SK-N-SH treated with all-trans-retinoic acid at 6 μM for 48 hours (cell line): ENCODE results near the gene ZBTB46.

Experiments used
- ARNTL ChIP-seq: fragments of 450-650 bp; formaldehyde crosslinking; IDR thresholded peaks from 2 replicates; pipeline ENCODE4 v1.5.0; 2020; ENCODE audit warnings: low read depth, mild to moderate bottlenecking, moderate library complexity, borderline replicate concordance
- GLIS3 ChIP-seq: fragments of 250-450 bp; sonication (Bioruptor Pico); IDR thresholded peaks from 2 replicates; pipeline ENCODE4 v1.5.0; 2020; ENCODE audit warnings: mild to moderate bottlenecking, moderate library complexity
- PPARA ChIP-seq: fragments of 250-450 bp; sonication (Bioruptor Pico); IDR thresholded peaks from 2 replicates; pipeline ENCODE4 v1.5.0; 2020; ENCODE audit warnings: mild to moderate bottlenecking, borderline replicate concordance
- RARB ChIP-seq: fragments of 250-450 bp; sonication (Bioruptor Pico); IDR thresholded peaks from 2 replicates; pipeline ENCODE4 v1.8.0; 2021; ENCODE audit warnings: mild to moderate bottlenecking, moderate library complexity
- TCF4 ChIP-seq: fragments of 250-450 bp; sonication (Bioruptor Pico); IDR thresholded peaks from 2 replicates; pipeline ENCODE4 v1.8.0; 2021; ENCODE audit warnings: mild to moderate bottlenecking, moderate library complexity, borderline replicate concordance
- TOX ChIP-seq: fragments of 250-450 bp; sonication (Bioruptor Pico); IDR thresholded peaks from 2 replicates; pipeline ENCODE4 v1.8.0; 2021; ENCODE audit warnings: mild to moderate bottlenecking, moderate library complexity, borderline replicate concordance
- ZFP3 ChIP-seq: fragments of 250-450 bp; sonication (Bioruptor Pico); IDR thresholded peaks from 2 replicates; pipeline ENCODE4 v1.5.0; 2020; ENCODE audit warnings: mild to moderate bottlenecking, moderate library complexity
- ZNF565 ChIP-seq: fragments of 450-650 bp; formaldehyde crosslinking; conservative IDR thresholded peaks from 2 replicates; pipeline ENCODE4 v1.5.0; 2020; ENCODE audit warnings: low read depth, mild to moderate bottlenecking, moderate library complexity
- ZNF70 ChIP-seq: fragments of 450-650 bp; formaldehyde crosslinking; IDR thresholded peaks from 2 replicates; pipeline ENCODE4 v1.5.0; 2020; ENCODE audit warnings: mild to moderate bottlenecking, moderate library complexity
- TF ChIP-seq, protein P1 (sequence below): fragments of 250-450 bp; sonication (Bioruptor Pico); IDR thresholded peaks from 2 replicates; pipeline ENCODE4 v1.5.1; 2020; ENCODE audit warnings: low read depth, mild to moderate bottlenecking, moderate library complexity
- TF ChIP-seq, protein P2 (sequence below): fragments of 250-450 bp; sonication (Bioruptor Pico); IDR thresholded peaks from 2 replicates; pipeline ENCODE4 v1.5.1; 2021; ENCODE audit warnings: mild to moderate bottlenecking, moderate library complexity
- TF ChIP-seq, protein P3 (sequence below): fragments of 250-450 bp; sonication (Bioruptor Pico); IDR thresholded peaks from 2 replicates; pipeline ENCODE4 v1.5.0; 2020; ENCODE audit warnings: mild to moderate bottlenecking, moderate library complexity
- TF ChIP-seq, protein P4 (sequence below): fragments of 250-450 bp; sonication (Bioruptor Pico); IDR thresholded peaks from 2 replicates; pipeline ENCODE4 v1.8.0; 2020; ENCODE audit warnings: mild to moderate bottlenecking, moderate library complexity, borderline replicate concordance

DNA sequence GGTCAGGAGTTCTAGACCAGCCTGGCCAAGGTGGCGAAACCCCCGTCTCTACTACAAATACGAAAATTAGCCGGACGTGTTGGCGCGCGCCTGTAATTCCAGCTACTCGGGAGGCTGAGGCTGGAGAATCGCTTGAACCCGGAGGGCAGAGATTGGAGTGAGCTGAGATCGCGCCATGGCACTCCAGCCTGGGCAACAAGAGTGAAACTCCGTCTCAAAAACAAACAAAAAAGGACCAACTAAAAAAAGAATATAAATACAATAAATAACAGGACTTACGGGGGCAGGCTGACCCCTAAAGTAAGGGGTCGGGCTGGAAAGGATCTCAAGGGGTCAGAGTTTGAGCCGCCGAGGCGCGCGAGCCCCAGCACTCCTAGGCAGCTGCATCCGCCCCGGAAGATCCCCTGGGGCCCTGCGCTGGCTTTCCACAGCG, 33.5 kb upstream of the ZBTB46 start:
- TF ChIP-seq, protein P1, sequence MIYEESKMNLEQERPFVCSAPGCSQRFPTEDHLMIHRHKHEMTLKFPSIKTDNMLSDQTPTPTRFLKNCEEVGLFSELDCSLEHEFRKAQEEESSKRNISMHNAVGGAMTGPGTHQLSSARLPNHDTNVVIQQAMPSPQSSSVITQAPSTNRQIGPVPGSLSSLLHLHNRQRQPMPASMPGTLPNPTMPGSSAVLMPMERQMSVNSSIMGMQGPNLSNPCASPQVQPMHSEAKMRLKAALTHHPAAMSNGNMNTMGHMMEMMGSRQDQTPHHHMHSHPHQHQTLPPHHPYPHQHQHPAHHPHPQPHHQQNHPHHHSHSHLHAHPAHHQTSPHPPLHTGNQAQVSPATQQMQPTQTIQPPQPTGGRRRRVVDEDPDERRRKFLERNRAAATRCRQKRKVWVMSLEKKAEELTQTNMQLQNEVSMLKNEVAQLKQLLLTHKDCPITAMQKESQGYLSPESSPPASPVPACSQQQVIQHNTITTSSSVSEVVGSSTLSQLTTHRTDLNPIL (CRISPR knock-in tag), result no peak
- no peak for TF ChIP-seq ARNTL (CRISPR knock-in tag)
- TF ChIP-seq RARB (CRISPR knock-in tag), result no peak
- TF ChIP-seq ZNF70, result no peak
- TF ChIP-seq PPARA, result no peak
- TF ChIP-seq, protein P2, sequence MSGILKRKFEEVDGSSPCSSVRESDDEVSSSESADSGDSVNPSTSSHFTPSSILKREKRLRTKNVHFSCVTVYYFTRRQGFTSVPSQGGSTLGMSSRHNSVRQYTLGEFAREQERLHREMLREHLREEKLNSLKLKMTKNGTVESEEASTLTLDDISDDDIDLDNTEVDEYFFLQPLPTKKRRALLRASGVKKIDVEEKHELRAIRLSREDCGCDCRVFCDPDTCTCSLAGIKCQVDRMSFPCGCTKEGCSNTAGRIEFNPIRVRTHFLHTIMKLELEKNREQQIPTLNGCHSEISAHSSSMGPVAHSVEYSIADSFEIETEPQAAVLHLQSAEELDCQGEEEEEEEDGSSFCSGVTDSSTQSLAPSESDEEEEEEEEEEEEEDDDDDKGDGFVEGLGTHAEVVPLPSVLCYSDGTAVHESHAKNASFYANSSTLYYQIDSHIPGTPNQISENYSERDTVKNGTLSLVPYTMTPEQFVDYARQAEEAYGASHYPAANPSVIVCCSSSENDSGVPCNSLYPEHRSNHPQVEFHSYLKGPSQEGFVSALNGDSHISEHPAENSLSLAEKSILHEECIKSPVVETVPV (CRISPR knock-in tag), result no peak
- TF ChIP-seq, protein P3, sequence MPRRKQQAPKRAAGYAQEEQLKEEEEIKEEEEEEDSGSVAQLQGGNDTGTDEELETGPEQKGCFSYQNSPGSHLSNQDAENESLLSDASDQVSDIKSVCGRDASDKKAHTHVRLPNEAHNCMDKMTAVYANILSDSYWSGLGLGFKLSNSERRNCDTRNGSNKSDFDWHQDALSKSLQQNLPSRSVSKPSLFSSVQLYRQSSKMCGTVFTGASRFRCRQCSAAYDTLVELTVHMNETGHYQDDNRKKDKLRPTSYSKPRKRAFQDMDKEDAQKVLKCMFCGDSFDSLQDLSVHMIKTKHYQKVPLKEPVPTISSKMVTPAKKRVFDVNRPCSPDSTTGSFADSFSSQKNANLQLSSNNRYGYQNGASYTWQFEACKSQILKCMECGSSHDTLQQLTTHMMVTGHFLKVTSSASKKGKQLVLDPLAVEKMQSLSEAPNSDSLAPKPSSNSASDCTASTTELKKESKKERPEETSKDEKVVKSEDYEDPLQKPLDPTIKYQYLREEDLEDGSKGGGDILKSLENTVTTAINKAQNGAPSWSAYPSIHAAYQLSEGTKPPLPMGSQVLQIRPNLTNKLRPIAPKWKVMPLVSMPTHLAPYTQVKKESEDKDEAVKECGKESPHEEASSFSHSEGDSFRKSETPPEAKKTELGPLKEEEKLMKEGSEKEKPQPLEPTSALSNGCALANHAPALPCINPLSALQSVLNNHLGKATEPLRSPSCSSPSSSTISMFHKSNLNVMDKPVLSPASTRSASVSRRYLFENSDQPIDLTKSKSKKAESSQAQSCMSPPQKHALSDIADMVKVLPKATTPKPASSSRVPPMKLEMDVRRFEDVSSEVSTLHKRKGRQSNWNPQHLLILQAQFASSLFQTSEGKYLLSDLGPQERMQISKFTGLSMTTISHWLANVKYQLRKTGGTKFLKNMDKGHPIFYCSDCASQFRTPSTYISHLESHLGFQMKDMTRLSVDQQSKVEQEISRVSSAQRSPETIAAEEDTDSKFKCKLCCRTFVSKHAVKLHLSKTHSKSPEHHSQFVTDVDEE (CRISPR knock-in tag), result no peak
- no peak for TF ChIP-seq TCF4 (CRISPR knock-in tag)
- TF ChIP-seq, protein P4, sequence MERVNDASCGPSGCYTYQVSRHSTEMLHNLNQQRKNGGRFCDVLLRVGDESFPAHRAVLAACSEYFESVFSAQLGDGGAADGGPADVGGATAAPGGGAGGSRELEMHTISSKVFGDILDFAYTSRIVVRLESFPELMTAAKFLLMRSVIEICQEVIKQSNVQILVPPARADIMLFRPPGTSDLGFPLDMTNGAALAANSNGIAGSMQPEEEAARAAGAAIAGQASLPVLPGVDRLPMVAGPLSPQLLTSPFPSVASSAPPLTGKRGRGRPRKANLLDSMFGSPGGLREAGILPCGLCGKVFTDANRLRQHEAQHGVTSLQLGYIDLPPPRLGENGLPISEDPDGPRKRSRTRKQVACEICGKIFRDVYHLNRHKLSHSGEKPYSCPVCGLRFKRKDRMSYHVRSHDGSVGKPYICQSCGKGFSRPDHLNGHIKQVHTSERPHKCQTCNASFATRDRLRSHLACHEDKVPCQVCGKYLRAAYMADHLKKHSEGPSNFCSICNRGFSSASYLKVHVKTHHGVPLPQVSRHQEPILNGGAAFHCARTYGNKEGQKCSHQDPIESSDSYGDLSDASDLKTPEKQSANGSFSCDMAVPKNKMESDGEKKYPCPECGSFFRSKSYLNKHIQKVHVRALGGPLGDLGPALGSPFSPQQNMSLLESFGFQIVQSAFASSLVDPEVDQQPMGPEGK (CRISPR knock-in tag), result no peak
- peak; percentile 85 for TF ChIP-seq ZFP3
- TF ChIP-seq GLIS3 (CRISPR knock-in tag), result 0 out of 2 replicates have a peak, but pooled peaks have one; percentile 15
- no peak for TF ChIP-seq TOX
- TF ChIP-seq ZNF565 (CRISPR knock-in tag), result no peak
